Embryonic facial prominence (tissue), 1 donor: ENCODE results near the gene BLOC1S5.

ENCODE experiments used
- DNase-seq: peaks from one replicate; pipeline ENCODE4 v3.0.0-alpha.2; 2016; ENCODE audit errors: extremely low spot score

BLOC1S5 gene, protein sequence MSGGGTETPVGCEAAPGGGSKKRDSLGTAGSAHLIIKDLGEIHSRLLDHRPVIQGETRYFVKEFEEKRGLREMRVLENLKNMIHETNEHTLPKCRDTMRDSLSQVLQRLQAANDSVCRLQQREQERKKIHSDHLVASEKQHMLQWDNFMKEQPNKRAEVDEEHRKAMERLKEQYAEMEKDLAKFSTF

DNA sequence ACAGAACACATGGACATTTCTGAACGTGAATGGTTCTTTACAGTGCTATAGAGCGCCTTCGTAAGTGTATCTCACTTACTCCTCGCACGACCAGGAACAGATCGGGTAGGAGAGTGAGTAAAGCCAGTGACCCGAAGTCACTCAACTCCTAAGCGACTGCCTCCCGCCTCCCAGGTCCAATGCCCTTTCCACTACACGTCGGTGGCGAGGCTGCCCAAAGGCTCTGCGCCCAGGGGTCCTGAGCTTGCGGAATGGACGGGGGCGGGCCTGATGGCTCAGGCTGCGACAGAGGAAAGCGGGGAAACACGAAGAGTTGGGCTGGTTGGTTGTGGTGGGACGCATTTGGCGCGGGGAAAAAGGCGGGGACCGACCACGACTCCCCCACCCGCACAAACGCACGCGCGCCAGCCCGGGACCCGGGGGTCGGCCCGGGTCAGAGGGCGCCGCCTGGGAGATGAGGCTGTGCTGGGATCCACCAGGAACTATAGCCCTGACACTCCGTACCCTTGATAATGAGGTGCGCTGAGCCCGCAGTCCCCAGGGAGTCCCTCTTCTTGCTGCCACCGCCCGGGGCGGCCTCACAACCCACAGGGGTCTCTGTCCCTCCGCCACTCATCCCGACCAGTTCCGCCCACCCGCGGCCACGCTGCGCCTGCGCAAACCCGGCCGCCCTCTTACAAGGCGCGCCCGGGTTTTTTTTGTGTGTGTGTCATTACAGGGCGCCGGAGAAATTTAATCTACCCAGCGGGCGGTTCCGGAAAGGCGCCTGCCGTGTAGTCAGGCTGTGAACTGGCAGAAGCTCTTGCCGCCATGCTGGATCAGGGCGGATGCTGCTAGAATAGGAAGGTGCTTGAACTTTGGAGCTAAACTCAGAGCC, at the start of gene BLOC1S5:
BLOC1S5 (minus strand) TSS at position 629 of the 877 bp plus-strand sequence; CDS start at position 616, 13 bp downstream.
- peak; percentile 94 for DNase-seq

DNA sequence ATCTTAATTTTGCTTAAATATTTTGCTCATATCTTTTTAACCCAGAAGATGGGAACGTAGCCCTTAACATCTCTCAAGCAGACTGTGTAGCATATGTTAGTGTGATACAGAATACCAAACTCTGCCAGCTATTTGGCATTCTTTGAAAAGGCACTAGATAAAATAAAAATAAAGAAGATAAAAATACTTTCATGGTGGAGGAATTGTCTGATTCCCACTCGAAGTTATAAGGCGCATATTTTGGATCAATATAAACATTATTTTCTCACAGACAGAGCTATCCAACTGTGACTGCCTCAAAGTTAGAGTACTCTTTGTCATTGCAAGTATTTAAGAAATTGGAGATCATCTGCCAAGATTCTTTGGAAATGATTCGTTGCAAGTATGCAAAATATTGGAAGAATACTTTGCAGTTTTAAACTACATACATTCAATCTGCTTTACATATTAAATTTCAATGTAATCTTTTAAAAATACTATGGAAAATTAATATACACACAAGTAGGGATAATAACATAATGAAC, 49.0 kb upstream of the BLOC1S5 start:
- no peak for DNase-seq

DNA sequence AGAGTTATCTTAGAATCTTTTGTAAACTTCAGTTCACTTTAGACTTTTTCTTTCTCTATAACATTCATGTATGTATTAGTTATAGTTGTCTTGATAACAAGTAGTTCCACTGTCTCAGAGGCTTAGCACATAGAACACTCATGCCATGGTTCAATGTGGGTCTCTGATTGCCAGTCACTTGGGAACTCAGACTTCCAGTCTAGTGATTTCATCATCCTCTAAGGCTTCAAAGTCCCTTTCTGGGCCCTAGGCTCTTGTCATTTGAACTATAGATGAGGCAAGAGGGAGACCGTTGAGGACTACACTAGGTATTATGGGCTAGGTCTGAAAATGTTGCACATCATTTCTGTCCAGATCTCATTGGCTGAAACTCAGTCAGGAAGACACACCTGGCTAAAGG, 46.5 kb upstream of the BLOC1S5 start:
- no peak for DNase-seq

DNA sequence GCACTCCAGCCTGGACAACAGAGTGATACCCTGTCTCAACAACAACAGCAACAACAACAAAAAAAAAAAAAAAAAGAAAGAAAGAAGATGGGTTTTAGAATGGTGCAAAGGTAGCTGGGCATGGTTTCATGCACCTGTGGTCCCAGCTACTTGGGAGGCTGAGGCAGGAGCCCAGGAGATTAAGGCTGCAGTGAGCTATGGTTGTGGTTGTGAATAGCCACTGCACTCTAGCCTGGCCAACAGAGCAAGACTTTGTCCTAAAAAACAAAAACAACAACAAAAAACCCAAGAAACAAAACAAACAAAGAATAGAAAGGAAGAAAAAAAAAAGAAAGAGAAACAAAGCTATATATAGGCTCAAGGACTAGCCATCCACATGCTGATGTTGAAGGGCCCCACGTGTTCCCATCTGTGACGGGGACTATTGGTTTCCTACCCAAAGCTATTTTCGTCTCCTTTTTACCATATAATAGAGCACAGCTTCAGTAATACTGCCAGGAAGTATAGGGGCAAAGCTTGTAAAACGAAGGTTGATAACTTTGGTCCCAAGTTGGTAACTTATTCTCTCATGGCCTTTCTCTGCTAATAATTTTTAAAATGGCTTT, 46.0 kb upstream of the BLOC1S5 start:
- no peak for DNase-seq

DNA sequence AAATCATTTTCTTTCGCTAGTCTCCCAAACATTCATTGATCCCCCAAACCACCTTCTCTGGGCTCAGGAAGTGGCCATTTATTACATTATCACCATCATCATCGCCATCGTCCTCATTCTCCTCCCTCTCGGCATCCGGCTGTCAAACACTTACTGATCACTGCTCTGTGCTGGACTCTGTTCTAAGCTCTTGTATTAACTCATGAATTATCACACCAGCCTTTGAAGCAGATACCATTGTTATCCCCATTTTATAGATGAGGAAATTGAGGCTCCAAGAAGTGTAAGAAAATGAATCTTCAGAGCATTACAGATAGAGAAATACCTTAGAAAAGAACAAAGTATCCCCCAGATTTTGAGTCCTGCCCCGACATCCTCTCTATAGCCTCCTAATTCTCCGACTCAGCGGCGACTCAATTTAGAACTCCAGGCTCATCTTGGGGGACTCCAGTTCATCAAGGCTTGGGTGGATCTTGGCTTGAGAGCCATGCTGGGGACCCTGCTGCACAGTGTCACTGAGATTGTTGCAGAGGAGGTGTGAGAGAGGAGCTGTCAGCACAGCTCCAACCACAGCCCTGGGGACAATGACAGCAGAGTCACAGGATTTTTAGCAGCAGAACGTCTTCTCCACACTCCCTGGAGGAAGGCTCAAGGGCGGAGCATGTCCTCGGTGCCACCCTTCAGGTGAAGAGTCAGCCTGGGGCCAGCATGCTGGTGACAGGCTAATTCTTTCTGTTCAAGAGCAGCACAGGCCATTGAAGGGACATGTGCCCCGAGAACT, 44.8 kb upstream of the BLOC1S5 start:
- DNase-seq = no peak

DNA sequence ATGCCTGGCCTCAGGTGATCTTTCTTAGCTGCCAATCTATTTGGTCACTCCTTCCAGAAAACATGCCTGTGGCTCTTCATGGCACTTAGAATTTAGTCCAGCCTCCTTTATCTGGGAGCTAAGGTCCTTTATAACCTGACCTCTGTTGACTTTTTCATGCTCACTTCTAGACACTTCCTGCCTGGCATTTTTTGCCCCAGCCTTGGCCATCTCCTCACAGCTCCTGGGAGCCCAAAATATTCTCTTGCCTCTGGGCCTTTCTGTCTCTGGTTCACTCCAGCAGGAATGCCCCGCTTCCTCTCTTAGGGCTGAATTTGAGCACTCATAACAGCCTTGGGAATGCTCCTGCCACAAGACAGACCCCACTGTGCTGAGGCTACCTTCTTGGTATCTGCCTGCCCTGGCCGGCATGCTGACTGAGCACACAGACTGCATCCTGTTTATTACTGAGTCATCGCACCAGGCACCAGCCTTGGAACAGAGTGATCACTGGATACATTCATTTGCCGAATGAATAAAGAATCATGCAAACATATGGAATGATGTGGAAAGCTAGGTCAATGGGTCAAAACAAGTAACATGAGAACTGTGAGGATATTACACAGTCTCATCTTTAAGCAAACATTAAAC, 44.0 kb upstream of the BLOC1S5 start:
- no peak for DNase-seq

DNA sequence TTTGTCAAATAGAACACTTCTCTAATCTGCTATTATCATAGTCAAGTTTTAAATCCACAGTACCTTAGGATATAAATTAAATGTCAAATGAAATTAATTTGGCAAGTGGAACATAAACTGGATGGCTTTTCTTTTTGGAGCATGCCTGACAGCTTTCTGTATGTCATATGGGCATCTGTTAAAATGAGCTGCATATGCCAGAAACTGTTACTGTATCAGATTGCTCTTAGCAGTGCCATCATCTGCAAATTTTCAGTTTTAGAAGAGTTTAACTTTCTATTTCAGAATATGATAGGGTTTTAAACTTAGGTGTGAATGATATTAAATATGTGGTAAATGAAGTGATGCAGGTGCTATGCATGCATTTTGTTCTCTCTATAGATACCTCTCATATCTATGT, 41.6 kb upstream of the BLOC1S5 start:
- DNase-seq = no peak

DNA sequence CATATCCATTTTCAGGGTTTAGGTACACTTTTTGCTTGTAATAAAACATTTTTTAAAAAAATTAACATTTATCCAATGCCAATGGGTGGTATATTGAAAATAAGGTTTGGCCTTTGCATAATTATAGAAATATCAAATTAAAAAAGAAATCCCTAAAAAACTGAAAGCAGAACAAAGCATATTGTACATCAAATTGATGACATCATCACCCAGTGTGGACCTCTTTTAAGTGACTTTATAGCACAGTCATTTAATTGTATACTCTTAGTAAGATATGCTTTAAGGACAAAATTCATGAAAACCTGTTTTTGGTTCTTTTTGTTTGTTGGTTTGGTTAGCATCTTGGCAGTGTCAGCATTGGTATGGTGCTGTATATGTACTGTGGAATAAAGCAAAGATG, 39.5 kb upstream of the BLOC1S5 start:
- no peak for DNase-seq

DNA sequence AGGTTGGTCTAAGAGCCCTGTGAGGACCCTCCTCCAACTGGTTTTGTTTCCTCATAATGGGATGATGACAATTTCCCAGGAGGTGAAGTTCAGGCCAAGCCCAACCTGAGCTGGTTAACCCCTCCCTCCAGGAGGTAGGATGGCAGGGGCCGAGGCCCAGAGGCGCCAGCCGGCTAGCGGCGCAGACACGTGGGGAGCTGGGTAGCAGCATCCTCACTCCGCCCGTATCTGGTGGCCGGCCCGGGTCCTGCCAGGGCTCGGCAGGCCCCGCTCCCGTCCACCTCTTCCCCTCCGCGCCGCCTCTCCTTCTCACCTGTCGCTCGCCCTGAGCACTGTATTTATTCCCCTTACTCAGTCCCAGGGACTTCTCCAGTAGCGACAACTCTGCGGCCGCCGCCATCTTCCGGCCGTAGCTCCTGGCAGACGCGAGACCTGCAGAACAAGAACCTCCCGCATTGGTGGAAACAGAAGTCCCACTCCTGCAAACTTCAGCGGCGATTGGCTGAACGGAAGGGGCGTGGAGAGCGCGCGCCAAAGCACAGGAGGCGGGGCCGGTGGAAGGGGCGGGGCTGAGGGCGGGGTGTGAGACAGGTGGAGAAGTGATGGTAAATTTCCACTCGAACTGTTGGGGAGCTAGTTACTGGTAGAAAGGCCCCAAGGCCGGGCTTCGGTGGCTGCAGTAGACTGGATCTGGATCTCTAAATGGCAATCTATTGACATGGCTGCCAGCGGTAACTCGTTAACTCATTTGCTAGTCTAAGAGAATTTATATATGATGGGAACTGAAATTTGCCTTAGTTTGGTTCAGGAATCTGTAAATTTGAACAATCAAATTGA, 38.2 kb upstream of the BLOC1S5 start, which contains the start of gene EEF1E1:
EEF1E1 (minus strand) TSS at position 427 of the 837 bp plus-strand sequence; CDS start at position 400, 27 bp downstream.
- DNase-seq = peak; percentile 91

DNA sequence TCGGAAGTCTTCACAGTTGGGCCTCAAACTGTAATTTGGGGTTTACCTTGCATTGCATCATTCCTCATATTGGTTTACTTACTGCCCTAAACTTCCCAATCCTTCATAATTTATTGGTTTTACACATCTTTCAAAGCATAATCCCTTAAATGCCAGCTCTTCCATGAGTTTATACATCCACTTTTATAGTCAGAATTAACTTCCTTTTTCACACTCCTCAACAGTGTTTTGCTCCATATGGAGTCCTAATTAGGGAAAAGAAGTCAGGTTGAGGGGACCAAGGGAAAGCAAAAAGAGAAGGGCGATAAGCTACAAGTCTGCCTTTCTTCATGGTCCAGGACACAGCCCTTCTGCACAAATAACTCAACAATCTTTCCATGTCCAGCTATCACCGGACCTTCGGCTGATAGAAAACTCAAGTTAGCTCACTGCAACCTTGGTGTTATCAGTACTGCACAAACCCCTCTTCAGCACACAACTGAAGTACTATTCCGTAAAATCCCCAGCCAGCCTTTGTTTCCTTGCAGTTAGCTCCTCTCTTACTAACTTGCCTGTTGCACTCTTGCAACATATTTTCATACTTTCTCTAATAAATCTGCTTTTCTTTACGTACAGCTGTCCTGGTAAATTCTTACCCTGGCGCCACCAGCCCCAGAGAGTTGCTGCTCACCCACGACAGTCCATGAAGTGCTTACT, 36.1 kb upstream of the BLOC1S5 start:
- no peak for DNase-seq

DNA sequence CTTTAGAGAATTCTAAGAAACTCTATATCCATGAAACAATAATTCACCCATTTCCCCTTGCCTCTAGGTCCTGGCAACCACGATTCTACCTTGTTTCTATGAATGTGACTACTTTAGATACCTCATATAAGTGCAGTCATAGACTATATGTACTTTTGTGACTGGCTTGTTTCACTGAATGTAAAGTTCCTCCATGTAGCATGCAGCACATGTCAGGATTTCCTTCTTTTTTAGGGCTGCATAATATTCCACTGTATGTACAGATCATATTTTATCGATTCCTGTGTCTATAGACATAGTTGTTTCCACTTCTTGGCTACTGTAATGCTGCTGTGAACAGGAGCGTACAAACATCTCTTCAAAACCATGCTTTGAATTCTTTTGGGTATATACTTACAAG, 26.5 kb upstream of the BLOC1S5 start:
- DNase-seq = no peak

DNA sequence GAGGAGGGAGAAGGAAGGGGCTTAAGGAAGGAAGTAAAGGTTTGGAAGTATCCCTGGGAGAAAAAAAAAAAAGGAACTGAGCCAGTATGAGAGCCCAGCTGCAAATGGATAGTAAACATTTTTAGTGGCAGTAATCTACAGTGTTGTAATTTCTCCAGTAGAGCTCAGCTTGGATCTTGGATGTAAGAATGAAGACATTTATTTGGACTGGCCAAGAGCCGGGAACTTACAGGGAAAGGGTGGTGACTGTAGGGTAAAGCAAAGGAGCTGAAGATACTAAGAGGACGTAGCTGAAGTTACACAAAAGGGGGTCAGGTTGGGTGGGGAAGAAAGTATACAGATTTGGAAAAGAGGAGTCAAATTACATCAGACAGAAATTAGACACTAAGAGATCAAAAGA, 24.7 kb upstream of the BLOC1S5 start:
- DNase-seq = no peak

DNA sequence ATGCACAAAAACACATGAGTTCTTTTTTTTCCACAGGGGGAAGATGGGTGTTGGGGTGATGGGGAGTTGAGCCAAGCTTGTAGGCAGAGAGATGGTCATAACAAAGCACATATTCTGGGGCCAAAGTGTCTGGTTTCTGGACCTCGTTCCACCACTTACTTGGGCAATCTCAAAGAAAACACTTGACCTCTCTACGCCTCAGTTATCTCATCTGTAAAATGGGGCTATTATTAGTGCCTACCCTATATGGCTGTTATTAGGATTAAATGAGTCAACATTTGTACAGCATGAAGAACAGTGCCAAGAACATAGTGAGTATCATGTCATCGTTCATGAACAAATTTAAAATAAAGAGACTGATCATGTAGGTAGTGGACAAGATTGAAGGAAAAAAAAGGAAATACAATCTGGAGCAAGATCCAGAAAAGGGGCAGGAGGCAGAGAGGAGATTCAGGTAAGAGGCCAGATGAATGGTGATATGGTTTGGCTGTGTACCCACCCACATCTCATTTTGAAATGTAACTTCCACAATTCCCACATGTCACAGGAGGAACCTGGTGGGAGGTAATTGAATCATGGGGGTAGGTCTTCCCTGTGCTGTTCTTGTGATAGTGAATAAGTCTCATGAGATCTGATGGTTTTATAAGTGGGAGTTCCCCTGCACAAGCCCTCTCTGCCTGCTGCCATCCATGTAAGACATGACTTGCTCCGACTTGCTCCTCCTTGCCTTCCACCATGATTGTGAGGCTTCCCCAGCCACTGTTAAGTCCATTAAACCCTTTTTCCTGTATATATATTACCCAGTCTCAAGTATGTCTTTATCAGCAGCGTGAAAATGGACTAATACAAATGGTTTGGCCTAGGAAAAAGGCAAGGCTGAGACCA, 23.9 kb upstream of the BLOC1S5 start:
- no peak for DNase-seq

DNA sequence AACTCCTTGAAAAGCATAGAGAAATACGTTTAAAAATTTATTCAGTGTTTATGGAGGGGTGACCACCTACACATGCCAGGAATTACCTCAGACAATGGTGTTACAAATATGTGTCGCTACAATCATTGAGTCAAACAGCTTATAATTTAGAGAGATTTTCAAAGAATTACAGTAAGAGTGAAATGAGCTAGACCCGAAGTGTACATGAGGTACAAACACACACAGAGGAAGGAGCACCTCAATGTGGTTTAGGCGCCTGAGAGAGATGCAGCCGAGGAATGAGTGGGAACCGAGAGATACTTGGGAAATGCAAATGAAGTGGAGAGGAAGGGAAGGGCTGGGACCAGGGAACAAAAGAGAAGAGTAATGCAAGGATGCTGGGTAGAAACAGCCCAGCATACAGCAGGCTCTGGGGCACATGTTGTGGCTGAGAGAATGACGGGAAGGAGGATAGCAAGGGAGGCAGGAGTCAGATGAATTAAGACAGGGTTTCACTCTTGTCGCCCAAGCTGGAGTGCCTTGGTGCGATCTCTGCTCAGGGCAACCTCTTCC, 22.6 kb upstream of the BLOC1S5 start:
- no peak for DNase-seq

DNA sequence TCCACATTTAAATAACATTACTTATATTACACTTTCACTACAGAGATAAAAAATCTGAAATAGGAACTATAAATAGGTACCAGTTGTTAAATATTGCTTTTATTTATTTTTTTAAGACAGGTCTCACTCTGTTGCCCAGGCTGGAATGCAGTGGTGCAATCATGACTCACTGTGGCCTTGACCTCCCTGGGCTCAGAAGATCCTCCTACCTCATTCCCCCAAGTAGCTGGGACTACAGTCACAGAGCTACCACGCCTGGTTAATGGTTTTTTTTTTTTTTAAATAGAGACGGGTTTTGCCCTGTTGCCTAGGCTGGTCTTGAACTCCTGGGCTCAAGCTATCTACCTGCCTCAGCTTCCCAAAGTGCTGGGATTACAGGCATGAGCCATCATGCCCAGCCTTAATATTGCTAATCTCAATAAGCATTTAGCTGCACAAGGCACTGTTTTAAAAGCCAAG, 20.9 kb upstream of the BLOC1S5 start:
- DNase-seq = no peak

DNA sequence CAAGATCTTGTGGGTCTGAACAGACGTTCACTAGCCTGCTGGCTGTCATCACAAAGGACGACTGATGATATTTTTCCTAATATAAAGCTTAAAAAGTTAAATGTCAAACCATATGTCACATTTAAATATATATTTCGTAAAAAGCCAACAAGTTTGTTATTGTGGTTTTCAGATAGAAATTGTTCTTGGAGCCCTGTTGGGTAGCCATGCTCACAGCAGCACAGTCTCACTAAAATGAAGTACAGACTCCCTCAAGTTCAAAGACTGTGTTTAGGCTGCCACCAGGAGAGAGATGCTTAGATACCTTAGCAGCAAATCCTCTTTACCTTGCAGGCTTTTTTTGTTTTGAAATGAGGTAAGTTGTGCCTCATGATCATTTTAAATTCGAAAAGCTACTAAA, 20.4 kb upstream of the BLOC1S5 start:
- DNase-seq = no peak

DNA sequence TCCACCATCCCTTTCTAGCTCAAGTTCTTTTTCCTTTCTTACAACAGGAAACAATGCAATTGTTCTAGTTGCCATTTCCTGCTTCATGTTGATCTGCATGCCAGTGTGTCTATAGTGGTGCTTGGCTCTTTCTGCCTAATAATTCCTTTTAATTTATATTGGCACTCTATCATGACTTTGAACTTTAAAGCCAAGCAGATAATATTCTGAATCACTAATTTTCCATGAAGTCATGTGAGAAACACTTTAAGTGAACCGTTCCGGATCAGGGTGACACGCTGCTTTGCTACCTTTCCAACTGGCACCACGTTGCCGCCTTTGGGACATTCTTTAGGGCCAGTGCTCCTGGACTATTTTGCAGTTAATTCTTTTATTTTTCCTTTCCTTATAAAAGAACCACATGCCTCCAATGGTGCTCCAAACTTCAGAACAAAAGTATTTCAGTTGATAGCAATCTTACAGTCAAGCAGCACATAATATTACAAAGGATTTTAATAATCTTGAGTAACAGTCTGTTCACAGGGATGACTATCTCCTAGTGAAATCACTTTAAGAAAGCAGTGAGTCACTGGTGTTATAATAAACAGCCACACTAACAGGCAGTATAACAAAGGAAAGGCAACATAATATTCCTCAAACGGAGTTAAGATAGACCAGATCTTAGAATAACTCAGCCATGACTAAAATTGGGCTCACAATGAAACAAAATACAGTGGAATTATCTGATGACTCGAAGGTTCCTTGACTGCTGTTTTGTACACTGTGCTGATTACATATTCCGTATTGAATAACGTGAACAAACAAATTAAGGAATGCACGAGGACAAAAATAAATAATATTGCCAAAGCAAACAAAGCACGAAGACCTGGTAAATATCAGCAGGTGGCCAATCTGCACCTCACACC, 19.0 kb upstream of the BLOC1S5 start:
- no peak for DNase-seq
